ENCODE data around the gene DENND4B. TPM values are rescaled to one million over a fixed set of nuclear protein-coding genes. Genes with fewer than 3 reads are reported as not detected.

Gene DENND4B
- total RNA-seq, result 31.3 and 42.3 TPM in 2 replicates
- polyA plus RNA-seq, result 48.1 and 61.2 TPM in 2 replicates

GRCh38 chr1:153946622-153947241 lies at the start of gene DENND4B:
Gene DENND4B (minus strand): TSS chr1:153946718. CDS start chr1:153944374, 2,344 bp downstream.
- no peaks in the 10 kb centered on the region for H3K27me3 ChIP-seq
- peak within 1 kb of the TSS; percentile 99 for H3K4me3 ChIP-seq
- peaks cover 5% of the 10 kb centered on the region for H3K4me1 ChIP-seq (ENCODE audit: low read depth)
- TF ChIP-seq CTCF (IDR thresholded peaks at IDR 0.05; ENCODE audit: low read depth, low read length), result peak; percentile 85
- H3K9me3 ChIP-seq (ENCODE audit: low read depth), result no peaks in the 10 kb centered on the region
- DNase-seq (ENCODE audit: low read depth in 1 of 2, low spot score in 1 of 2), result peak; percentile 87 to 91
- peak within 1 kb of the TSS; percentile 90 for H3K27ac ChIP-seq
- H3K36me3 ChIP-seq, result peaks cover 42% of the 10 kb centered on the region

GRCh38 chr1:153995640-153996039 lies 49.1 kb upstream of the DENND4B start:
- Histone ChIP-seq H3K27ac (no peak overlapping the region), H3K4me3 (no peak overlapping the region), H3K36me3 (peaks cover 16% of the 10 kb centered on the region), H3K27me3 (no peaks in the 10 kb centered on the region), H3K4me1 (ENCODE audit: low read depth) (peaks cover 8% of the 10 kb centered on the region), H3K9me3 (ENCODE audit: low read depth) (no peaks in the 10 kb centered on the region)
- no peak for DNase-seq (ENCODE audit: low read depth in 1 of 2, low spot score in 1 of 2)
- no peak for TF ChIP-seq CTCF (IDR thresholded peaks at IDR 0.05; ENCODE audit: low read depth, low read length)

DNA sequence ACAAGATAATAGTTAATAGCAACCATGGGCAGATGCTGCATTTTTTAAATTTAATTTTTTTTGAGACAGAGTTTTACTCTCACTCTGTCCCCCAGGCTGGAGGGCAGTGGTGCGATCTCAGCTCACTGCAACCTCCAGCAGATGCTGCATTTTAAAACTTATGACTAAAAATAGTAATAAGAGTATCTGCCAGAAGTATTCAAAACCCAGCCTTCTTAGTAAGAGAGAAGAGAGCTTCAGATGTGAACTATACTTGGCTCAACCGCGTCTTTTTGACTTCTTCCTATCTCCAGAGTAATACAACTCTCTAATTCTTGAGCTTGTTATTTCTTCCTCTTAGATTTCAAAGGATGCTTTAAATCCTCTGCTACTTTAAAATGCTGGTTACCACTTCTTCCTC lies 48.7 kb upstream of the DENND4B start:
- H3K27ac ChIP-seq, result peak overlapping the region; percentile 61
- peaks cover 16% of the 10 kb centered on the region for H3K36me3 ChIP-seq
- no peaks in the 10 kb centered on the region for H3K9me3 ChIP-seq (ENCODE audit: low read depth)
- no peaks in the 10 kb centered on the region for H3K27me3 ChIP-seq
- DNase-seq (ENCODE audit: low read depth in 1 of 2, low spot score in 1 of 2), result no peak
- peaks cover 8% of the 10 kb centered on the region for H3K4me1 ChIP-seq (ENCODE audit: low read depth)
- no peak for TF ChIP-seq CTCF (IDR thresholded peaks at IDR 0.05; ENCODE audit: low read depth, low read length)
- H3K4me3 ChIP-seq, result no peak overlapping the region

DNA sequence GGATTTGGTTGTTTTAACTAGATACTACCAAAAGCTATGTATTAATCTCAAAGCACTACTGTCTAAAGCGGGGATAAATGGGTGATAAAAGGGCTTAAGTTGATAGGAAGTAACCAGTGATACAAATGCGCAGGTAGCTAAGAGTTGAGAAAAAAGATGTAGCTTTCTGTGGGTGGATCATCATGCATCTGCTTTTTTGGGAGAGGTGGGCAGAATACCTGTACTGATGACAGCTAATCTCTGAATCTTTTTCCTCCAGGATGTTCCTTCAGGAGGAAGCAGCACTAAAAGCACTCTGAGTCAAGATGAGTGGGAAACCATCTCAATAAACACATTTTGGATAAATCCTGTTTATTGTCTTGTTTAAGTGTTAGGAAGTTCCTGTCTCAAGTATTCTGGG lies 45.3 kb upstream of the DENND4B start:
- H3K4me3 ChIP-seq, result peak overlapping the region; percentile 82
- peaks cover 16% of the 10 kb centered on the region for H3K36me3 ChIP-seq
- no peaks in the 10 kb centered on the region for H3K27me3 ChIP-seq
- TF ChIP-seq CTCF (IDR thresholded peaks at IDR 0.05; ENCODE audit: low read depth, low read length), result no peak
- DNase-seq (ENCODE audit: low read depth in 1 of 2, low spot score in 1 of 2), result no peak
- no peaks in the 10 kb centered on the region for H3K9me3 ChIP-seq (ENCODE audit: low read depth)
- H3K27ac ChIP-seq, result peak overlapping the region; percentile 39
- H3K4me1 ChIP-seq (ENCODE audit: low read depth), result peaks cover 8% of the 10 kb centered on the region

GRCh38 chr1:153991151-153991630 lies 44.7 kb upstream of the DENND4B start:
- DNase-seq (ENCODE audit: low read depth in 1 of 2, low spot score in 1 of 2), result no peak
- H3K27me3 ChIP-seq, result no peaks in the 10 kb centered on the region
- H3K27ac ChIP-seq, result peak overlapping the region; percentile 87
- no peaks in the 10 kb centered on the region for H3K9me3 ChIP-seq (ENCODE audit: low read depth)
- TF ChIP-seq CTCF (IDR thresholded peaks at IDR 0.05; ENCODE audit: low read depth, low read length), result no peak
- peaks cover 16% of the 10 kb centered on the region for H3K36me3 ChIP-seq
- H3K4me1 ChIP-seq (ENCODE audit: low read depth), result peaks cover 8% of the 10 kb centered on the region
- H3K4me3 ChIP-seq, result peak overlapping the region; percentile 82

Data from cardiac muscle cell (in vitro differentiated cells and primary cell).